ENCODE data around the gene TPI1.
"Not testable (repeated sequence)": the region's sequence is repeated elsewhere in the genome, so short reads cannot be mapped to it uniquely, and the experiment has no call there.

Gene TPI1

DNA sequence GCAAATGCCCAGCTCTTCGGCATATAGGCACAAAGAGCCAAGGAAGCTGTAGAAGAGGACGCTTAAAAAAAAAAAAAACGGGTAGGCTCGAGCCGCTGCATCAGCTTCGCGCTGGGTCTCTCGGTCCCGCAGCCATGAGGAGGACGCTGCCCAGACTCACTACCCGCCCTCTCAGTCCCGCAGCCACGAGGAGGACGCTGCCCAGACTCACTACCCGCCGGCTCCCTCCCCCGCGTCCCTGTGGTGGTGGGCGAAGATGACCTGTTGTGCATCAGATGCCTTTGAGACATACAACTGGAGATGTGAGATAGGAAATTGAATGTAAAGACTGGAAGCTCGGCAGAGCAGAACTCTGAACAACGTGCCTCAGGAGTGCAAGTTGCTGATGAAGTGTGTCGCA, 17.2 kb downstream of the TPI1 start:
- H3K4me3 ChIP-seq (ENCODE audit: low read length): no peak overlapping the region
- no peak overlapping the region for H3K27ac ChIP-seq (ENCODE audit: low read length)
- H3K4me1 ChIP-seq (ENCODE audit: control insufficient read depth, insufficient read depth, low read length): peaks cover 3% of the 10 kb centered on the region; the same call in 1 of the 2 replicates
- peaks cover 4% of the 10 kb centered on the region; the same call in 1 of the 2 replicates for H3K36me3 ChIP-seq (ENCODE audit: control insufficient read depth, insufficient read depth, low read length)
- WGBS (ENCODE audit: insufficient coverage, insufficient read length): no CpG with 5 or more reads among the region's 22 CpGs
- no peak for DNase-seq (ENCODE audit: low read depth, low spot score)
- no peaks in the 10 kb centered on the region for H3K27me3 ChIP-seq (ENCODE audit: control insufficient read depth, insufficient read depth, low read length)
- H3K9me3 ChIP-seq (ENCODE audit: control insufficient read depth, insufficient read depth, low read length): no peaks in the 10 kb centered on the region

GRCh38 chr12:6886206-6886999, 19.1 kb downstream of the TPI1 start:
- not testable (repeated sequence) for H3K27me3 ChIP-seq (ENCODE audit: control insufficient read depth, insufficient read depth, low read length); H3K4me3 ChIP-seq (ENCODE audit: low read length); H3K9me3 ChIP-seq (ENCODE audit: control insufficient read depth, insufficient read depth, low read length); DNase-seq (ENCODE audit: low read depth, low spot score); H3K36me3 ChIP-seq (ENCODE audit: control insufficient read depth, insufficient read depth, low read length); H3K4me1 ChIP-seq (ENCODE audit: control insufficient read depth, insufficient read depth, low read length); H3K27ac ChIP-seq (ENCODE audit: low read length)
- WGBS (ENCODE audit: insufficient coverage, insufficient read length): no CpG with 5 or more reads among the region's 15 CpGs

DNA sequence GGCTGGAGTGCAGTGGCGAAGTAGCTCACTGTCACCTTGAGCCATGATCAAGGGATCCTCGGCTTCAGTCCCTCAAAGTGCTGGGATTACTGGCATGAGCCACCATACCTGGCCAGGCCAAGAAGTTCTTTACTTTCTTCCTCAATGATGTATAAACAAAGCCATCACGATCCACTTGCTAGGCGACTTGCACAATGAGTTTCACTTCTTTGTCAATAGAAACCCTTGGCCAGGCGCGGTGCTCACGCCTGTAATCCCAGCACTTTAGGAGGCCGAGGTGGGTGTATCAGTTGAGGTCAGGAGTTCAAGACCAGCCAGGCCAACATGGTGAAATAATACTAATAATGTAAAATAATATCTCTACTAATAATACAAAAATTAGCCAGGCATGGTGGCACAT, 20.1 kb downstream of the TPI1 start:
- no peak for DNase-seq (ENCODE audit: low read depth, low spot score)
- peaks cover 5% of the 10 kb centered on the region; the same call in 1 of the 2 replicates for H3K4me1 ChIP-seq (ENCODE audit: control insufficient read depth, insufficient read depth, low read length)
- H3K9me3 ChIP-seq (ENCODE audit: control insufficient read depth, insufficient read depth, low read length): no peaks in the 10 kb centered on the region
- no peaks in the 10 kb centered on the region for H3K27me3 ChIP-seq (ENCODE audit: control insufficient read depth, insufficient read depth, low read length)
- WGBS (ENCODE audit: insufficient coverage, insufficient read length): no CpG with 5 or more reads among the region's 8 CpGs
- H3K27ac ChIP-seq (ENCODE audit: low read length): no peak overlapping the region
- no peak overlapping the region for H3K4me3 ChIP-seq (ENCODE audit: low read length)
- H3K36me3 ChIP-seq (ENCODE audit: control insufficient read depth, insufficient read depth, low read length): peaks cover 4% of the 10 kb centered on the region; the same call in 1 of the 2 replicates

GRCh38 chr12:6888360-6888759, 21.0 kb downstream of the TPI1 start:
- Histone ChIP-seq H3K9me3 (ENCODE audit: control insufficient read depth, insufficient read depth, low read length) (no peaks in the 10 kb centered on the region), H3K36me3 (ENCODE audit: control insufficient read depth, insufficient read depth, low read length) (peaks cover 4% of the 10 kb centered on the region; the same call in 1 of the 2 replicates), H3K4me3 (ENCODE audit: low read length) (no peak overlapping the region), H3K27ac (ENCODE audit: low read length) (no peak overlapping the region), H3K27me3 (ENCODE audit: control insufficient read depth, insufficient read depth, low read length) (no peaks in the 10 kb centered on the region), H3K4me1 (ENCODE audit: control insufficient read depth, insufficient read depth, low read length) (peaks cover 5% of the 10 kb centered on the region; the same call in 1 of the 2 replicates)
- WGBS (ENCODE audit: insufficient coverage, insufficient read length): no CpG with 5 or more reads among the region's 2 CpGs
- no peak for DNase-seq (ENCODE audit: low read depth, low spot score)

DNA sequence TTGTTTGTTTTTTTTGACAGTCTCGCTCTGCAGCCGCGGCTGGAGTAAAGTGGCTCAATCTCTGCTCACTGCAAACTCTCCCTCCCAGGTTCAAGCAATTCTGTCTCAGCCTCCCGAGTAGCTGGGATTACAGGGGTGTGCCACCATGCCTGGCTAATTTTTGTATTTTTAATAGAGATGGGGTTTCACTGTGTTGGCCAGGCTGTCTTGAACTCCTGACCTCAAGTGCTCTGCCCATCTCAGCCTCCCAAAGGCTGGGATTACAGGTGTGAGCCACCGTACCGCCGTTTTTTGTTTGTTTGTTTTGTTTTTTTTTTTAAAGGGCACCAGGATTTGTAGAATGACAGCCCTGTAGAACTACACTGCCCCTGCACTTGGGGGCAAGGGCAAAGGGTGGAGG, 21.5 kb downstream of the TPI1 start:
- H3K27me3 ChIP-seq (ENCODE audit: control insufficient read depth, insufficient read depth, low read length); H3K4me1 ChIP-seq (ENCODE audit: control insufficient read depth, insufficient read depth, low read length); H3K27ac ChIP-seq (ENCODE audit: low read length); H3K36me3 ChIP-seq (ENCODE audit: control insufficient read depth, insufficient read depth, low read length); H3K4me3 ChIP-seq (ENCODE audit: low read length); DNase-seq (ENCODE audit: low read depth, low spot score); H3K9me3 ChIP-seq (ENCODE audit: control insufficient read depth, insufficient read depth, low read length): not testable (repeated sequence)
- WGBS (ENCODE audit: insufficient coverage, insufficient read length): no CpG with 5 or more reads among the region's 7 CpGs

DNA sequence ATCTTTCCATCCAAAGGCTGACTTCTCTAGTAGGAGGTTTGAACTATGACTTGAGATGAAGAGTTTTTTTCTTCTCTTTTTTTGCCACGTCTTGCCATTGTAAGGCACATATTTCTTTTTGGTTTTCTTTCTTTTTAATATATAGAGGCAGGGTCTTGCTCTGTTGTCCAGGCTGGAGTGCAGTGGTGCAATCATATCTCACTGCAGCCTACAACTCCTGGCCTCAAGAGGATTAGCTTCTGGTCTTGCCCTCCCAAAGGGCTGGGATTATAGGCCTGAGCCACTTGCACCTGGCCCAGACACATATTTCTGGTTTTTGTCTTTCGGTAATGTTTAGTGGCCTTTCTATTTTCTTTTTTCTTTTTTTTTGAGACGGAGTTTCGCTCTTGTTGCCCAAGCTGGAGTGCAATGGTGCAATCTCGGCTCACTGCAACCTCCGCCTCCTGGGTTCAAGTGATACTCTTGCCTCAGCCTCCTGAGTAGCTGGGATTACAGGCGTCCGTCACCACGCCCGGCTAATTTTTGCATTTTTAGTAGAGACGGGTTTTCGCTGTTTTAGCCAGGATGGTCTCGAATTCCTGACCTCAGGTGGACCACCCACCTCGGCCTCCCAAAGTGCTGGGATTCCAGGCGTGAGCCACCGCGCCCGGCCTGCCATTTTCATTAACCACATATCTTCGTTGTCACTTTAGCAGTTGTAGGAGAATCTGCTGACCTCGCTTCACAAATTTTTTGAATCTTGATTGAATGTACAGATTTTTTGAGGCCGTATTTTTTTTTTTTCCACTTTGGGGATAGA, 22.6 kb downstream of the TPI1 start:
- H3K4me3 ChIP-seq (ENCODE audit: low read length); H3K27ac ChIP-seq (ENCODE audit: low read length); DNase-seq (ENCODE audit: low read depth, low spot score); H3K9me3 ChIP-seq (ENCODE audit: control insufficient read depth, insufficient read depth, low read length); H3K4me1 ChIP-seq (ENCODE audit: control insufficient read depth, insufficient read depth, low read length); H3K36me3 ChIP-seq (ENCODE audit: control insufficient read depth, insufficient read depth, low read length); H3K27me3 ChIP-seq (ENCODE audit: control insufficient read depth, insufficient read depth, low read length): not testable (repeated sequence)
- no CpG with 5 or more reads among the region's 21 CpGs for WGBS (ENCODE audit: insufficient coverage, insufficient read length)

GRCh38 chr12:6890789-6891645, 23.7 kb downstream of the TPI1 start:
- H3K27me3 ChIP-seq (ENCODE audit: control insufficient read depth, insufficient read depth, low read length): no peaks in the 10 kb centered on the region
- peaks cover 3% of the 10 kb centered on the region; the same call in 1 of the 2 replicates for H3K4me1 ChIP-seq (ENCODE audit: control insufficient read depth, insufficient read depth, low read length)
- H3K27ac ChIP-seq (ENCODE audit: low read length): no peak overlapping the region
- H3K36me3 ChIP-seq (ENCODE audit: control insufficient read depth, insufficient read depth, low read length): no peaks in the 10 kb centered on the region
- no peak for DNase-seq (ENCODE audit: low read depth, low spot score)
- no peaks in the 10 kb centered on the region for H3K9me3 ChIP-seq (ENCODE audit: control insufficient read depth, insufficient read depth, low read length)
- peak overlapping the region; percentile 37; the same call in 1 of the 2 replicates for H3K4me3 ChIP-seq (ENCODE audit: low read length)
- no CpG with 5 or more reads among the region's 68 CpGs for WGBS (ENCODE audit: insufficient coverage, insufficient read length)

GRCh38 chr12:6891646-6892001, 24.3 kb downstream of the TPI1 start:
- WGBS (ENCODE audit: insufficient coverage, insufficient read length): no CpG with 5 or more reads among the region's 5 CpGs
- Histone ChIP-seq H3K9me3 (ENCODE audit: control insufficient read depth, insufficient read depth, low read length) (no peaks in the 10 kb centered on the region), H3K27ac (ENCODE audit: low read length) (no peak overlapping the region), H3K4me1 (ENCODE audit: control insufficient read depth, insufficient read depth, low read length) (peaks cover 3% of the 10 kb centered on the region; the same call in 1 of the 2 replicates), H3K27me3 (ENCODE audit: control insufficient read depth, insufficient read depth, low read length) (no peaks in the 10 kb centered on the region), H3K4me3 (ENCODE audit: low read length) (peak overlapping the region; percentile 37; the same call in 1 of the 2 replicates), H3K36me3 (ENCODE audit: control insufficient read depth, insufficient read depth, low read length) (no peaks in the 10 kb centered on the region)
- DNase-seq (ENCODE audit: low read depth, low spot score): no peak

GRCh38 chr12:6892683-6893082, 25.4 kb downstream of the TPI1 start:
- not testable (repeated sequence) for DNase-seq (ENCODE audit: low read depth, low spot score); H3K27ac ChIP-seq (ENCODE audit: low read length); H3K9me3 ChIP-seq (ENCODE audit: control insufficient read depth, insufficient read depth, low read length); H3K4me3 ChIP-seq (ENCODE audit: low read length); H3K27me3 ChIP-seq (ENCODE audit: control insufficient read depth, insufficient read depth, low read length); H3K4me1 ChIP-seq (ENCODE audit: control insufficient read depth, insufficient read depth, low read length); H3K36me3 ChIP-seq (ENCODE audit: control insufficient read depth, insufficient read depth, low read length)
- WGBS (ENCODE audit: insufficient coverage, insufficient read length): no CpG with 5 or more reads among the region's 3 CpGs

DNA sequence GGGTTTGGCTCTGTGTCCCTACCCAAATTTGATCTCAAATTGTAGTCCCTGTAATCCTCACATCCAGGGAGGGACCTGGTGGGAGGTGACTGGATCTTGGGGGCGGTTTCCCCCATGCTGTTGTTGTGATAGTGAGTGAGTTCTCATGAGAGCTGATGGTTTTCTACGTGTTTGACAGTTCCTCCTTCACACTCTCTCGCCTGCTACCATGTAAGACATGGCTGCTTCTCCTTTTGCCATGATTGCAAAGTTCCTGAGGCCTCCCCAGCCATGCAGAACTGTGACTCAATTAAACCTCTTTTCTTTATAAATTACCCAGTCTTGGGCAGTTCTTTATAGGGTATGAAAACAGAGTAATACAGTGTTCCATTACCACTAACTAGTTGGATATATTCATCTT, 27.0 kb downstream of the TPI1 start:
- Histone ChIP-seq H3K4me1 (ENCODE audit: control insufficient read depth, insufficient read depth, low read length) (peaks cover 2% of the 10 kb centered on the region; the same call in 1 of the 2 replicates), H3K27ac (ENCODE audit: low read length) (no peak overlapping the region), H3K9me3 (ENCODE audit: control insufficient read depth, insufficient read depth, low read length) (no peaks in the 10 kb centered on the region; the same call in 1 of the 2 replicates), H3K27me3 (ENCODE audit: control insufficient read depth, insufficient read depth, low read length) (no peaks in the 10 kb centered on the region), H3K36me3 (ENCODE audit: control insufficient read depth, insufficient read depth, low read length) (no peaks in the 10 kb centered on the region), H3K4me3 (ENCODE audit: low read length) (no peak overlapping the region)
- WGBS (ENCODE audit: insufficient coverage, insufficient read length): no CpG with 5 or more reads among the region's 3 CpGs
- DNase-seq (ENCODE audit: low read depth, low spot score): no peak
